Measurements from ENCODE around the gene ELAVL4.

ELAVL4 gene

GRCh38 chr1:50208756-50209155 is 100.0 kb downstream of the ELAVL4 start:
- H3K4ac ChIP-seq (ENCODE audit: low read depth in 1 of 2, low read length in 2 of 2), result no peak overlapping the region
- no peak overlapping the region for H3K9ac ChIP-seq (ENCODE audit: low read length)
- no CpG with 5 or more reads among the region's 1 CpG for WGBS
- H2BK12ac ChIP-seq (ENCODE audit: low read length in 2 of 2), result no peak overlapping the region
- no peak overlapping the region for H3K14ac ChIP-seq (ENCODE audit: low read length in 2 of 2)
- H3K23ac ChIP-seq (ENCODE audit: low read length in 2 of 2), result no peak overlapping the region
- no peak overlapping the region for H2AK5ac ChIP-seq (ENCODE audit: low read length, severe bottlenecking)
- H2BK120ac ChIP-seq (ENCODE audit: low read depth, low read length), result no peak overlapping the region
- no peaks in the 10 kb centered on the region for H3K4me1 ChIP-seq (ENCODE audit: control insufficient read depth, insufficient read depth, low read depth, low read length)
- no peaks in the 10 kb centered on the region for H3K9me3 ChIP-seq (ENCODE audit: control insufficient read depth, low read length)
- H3K4me2 ChIP-seq (ENCODE audit: low read length, poor library complexity, severe bottlenecking), result no peak overlapping the region
- H3K27ac ChIP-seq (ENCODE audit: low read length, poor library complexity, severe bottlenecking), result no peak overlapping the region
- no peak overlapping the region for H4K8ac ChIP-seq (ENCODE audit: low read length)
- no peak overlapping the region for H3K18ac ChIP-seq (ENCODE audit: low read depth in 1 of 2, low read length in 2 of 2)
- no peak overlapping the region for H2BK5ac ChIP-seq (ENCODE audit: low read depth, low read length, poor library complexity, severe bottlenecking)
- H2BK15ac ChIP-seq (ENCODE audit: low read depth, poor library complexity, severe bottlenecking), result no peak overlapping the region
- peaks cover 0 to 2% of the 10 kb centered on the region in 2 experiments for H3K27me3 ChIP-seq (ENCODE audit: control insufficient read depth in 1 of 2, insufficient read depth in 1 of 2, low read length in 2 of 2)
- H3K36me3 ChIP-seq (ENCODE audit: control insufficient read depth in 1 of 2, insufficient read depth in 2 of 2, low read depth in 1 of 2, low read length in 2 of 2), result no peaks in the 10 kb centered on the region
- no peak overlapping the region for H4K91ac ChIP-seq (ENCODE audit: low read length)
- H3K4me3 ChIP-seq (ENCODE audit: insufficient read depth in 1 of 2, low read depth in 1 of 2, low read length in 2 of 2), result no peak overlapping the region
- no peaks in the 10 kb centered on the region for H3K79me1 ChIP-seq (replicated peaks; ENCODE audit: low read length, poor library complexity, severe bottlenecking)
- no peak overlapping the region for H2AFZ ChIP-seq (ENCODE audit: low read depth, low read length)
- no peak for DNase-seq

DNA sequence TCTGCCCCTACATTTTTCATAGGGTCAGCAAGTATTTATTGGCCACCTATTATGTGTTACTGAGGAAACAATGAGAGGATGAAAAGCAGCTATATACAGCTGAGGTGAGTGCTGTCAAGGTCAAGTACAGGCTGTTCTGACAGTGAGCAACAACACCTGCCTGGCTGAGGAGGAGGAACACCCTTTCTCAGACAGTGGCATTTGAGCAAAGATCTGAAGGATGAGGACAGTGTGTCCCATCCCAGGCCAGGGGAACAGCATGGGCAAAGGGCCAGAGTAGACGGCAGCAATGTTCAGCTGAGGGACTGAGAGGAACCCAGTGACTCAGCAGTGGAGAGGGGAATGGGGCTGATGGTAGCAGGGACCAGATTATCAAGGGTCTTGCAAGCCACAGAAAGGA is 101.0 kb downstream of the ELAVL4 start:
- H2BK15ac ChIP-seq (ENCODE audit: low read depth, poor library complexity, severe bottlenecking), result no peak overlapping the region
- H4K91ac ChIP-seq (ENCODE audit: low read length), result no peak overlapping the region
- H3K9me3 ChIP-seq (ENCODE audit: control insufficient read depth, low read length), result no peaks in the 10 kb centered on the region
- H3K9ac ChIP-seq (ENCODE audit: low read length), result no peak overlapping the region
- no peak overlapping the region for H3K4ac ChIP-seq (ENCODE audit: low read depth in 1 of 2, low read length in 2 of 2)
- H2BK120ac ChIP-seq (ENCODE audit: low read depth, low read length), result no peak overlapping the region
- H3K79me1 ChIP-seq (replicated peaks; ENCODE audit: low read length, poor library complexity, severe bottlenecking), result no peaks in the 10 kb centered on the region
- H3K14ac ChIP-seq (ENCODE audit: low read length in 2 of 2), result no peak overlapping the region
- no peak overlapping the region for H2BK12ac ChIP-seq (ENCODE audit: low read length in 2 of 2)
- no peak overlapping the region for H3K4me2 ChIP-seq (ENCODE audit: low read length, poor library complexity, severe bottlenecking)
- H3K36me3 ChIP-seq (ENCODE audit: control insufficient read depth in 1 of 2, insufficient read depth in 2 of 2, low read depth in 1 of 2, low read length in 2 of 2), result no peaks in the 10 kb centered on the region
- no peak overlapping the region for H3K27ac ChIP-seq (ENCODE audit: low read length, poor library complexity, severe bottlenecking)
- H3K18ac ChIP-seq (ENCODE audit: low read depth in 1 of 2, low read length in 2 of 2), result no peak overlapping the region
- H2AK5ac ChIP-seq (ENCODE audit: low read length, severe bottlenecking), result no peak overlapping the region
- H3K27me3 ChIP-seq (ENCODE audit: control insufficient read depth in 1 of 2, insufficient read depth in 1 of 2, low read length in 2 of 2), result peaks cover 0 to 3% of the 10 kb centered on the region in 2 experiments
- no peak overlapping the region for H2BK5ac ChIP-seq (ENCODE audit: low read depth, low read length, poor library complexity, severe bottlenecking)
- whole genome bisulfite sequencing, result 71% methylated on average over 1 of the region's 1 CpG
- H3K4me1 ChIP-seq (ENCODE audit: control insufficient read depth, insufficient read depth, low read depth, low read length), result no peaks in the 10 kb centered on the region
- H3K4me3 ChIP-seq (ENCODE audit: insufficient read depth in 1 of 2, low read depth in 1 of 2, low read length in 2 of 2), result no peak overlapping the region
- DNase-seq, result no peak
- no peak overlapping the region for H3K23ac ChIP-seq (ENCODE audit: low read length in 2 of 2)
- H2AFZ ChIP-seq (ENCODE audit: low read depth, low read length), result no peak overlapping the region
- no peak overlapping the region for H4K8ac ChIP-seq (ENCODE audit: low read length)

DNA sequence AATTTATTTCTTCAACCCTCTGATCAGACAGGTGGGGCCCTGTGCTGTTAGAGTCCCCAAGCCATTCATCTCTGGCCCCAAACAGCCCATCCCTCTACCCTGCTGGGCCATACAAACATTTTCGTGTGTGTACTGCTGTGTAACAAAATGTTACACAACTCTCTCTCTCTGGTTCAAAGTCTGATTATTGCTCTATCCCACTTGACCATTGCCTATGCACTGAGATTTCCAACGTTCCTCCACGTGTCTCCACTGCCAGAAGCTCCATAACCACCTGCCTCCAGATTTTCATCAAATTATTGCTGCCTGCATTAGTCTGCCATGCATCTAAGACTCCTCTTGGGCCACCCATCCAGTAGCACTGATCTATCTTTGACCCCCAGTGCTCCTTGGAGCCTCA is 104.8 kb downstream of the ELAVL4 start:
- no peak overlapping the region for H2BK12ac ChIP-seq (ENCODE audit: low read length in 2 of 2)
- H3K9me3 ChIP-seq (ENCODE audit: control insufficient read depth, low read length), result no peaks in the 10 kb centered on the region
- no peak for DNase-seq
- H3K4ac ChIP-seq (ENCODE audit: low read depth in 1 of 2, low read length in 2 of 2), result no peak overlapping the region
- H2AFZ ChIP-seq (ENCODE audit: low read depth, low read length), result no peak overlapping the region
- no peak overlapping the region for H3K4me2 ChIP-seq (ENCODE audit: low read length, poor library complexity, severe bottlenecking)
- H3K18ac ChIP-seq (ENCODE audit: low read depth in 1 of 2, low read length in 2 of 2), result no peak overlapping the region
- no peak overlapping the region for H2BK15ac ChIP-seq (ENCODE audit: low read depth, poor library complexity, severe bottlenecking)
- H3K23ac ChIP-seq (ENCODE audit: low read length in 2 of 2), result no peak overlapping the region
- 33% methylated on average over 3 of the region's 3 CpGs for WGBS
- H4K8ac ChIP-seq (ENCODE audit: low read length), result no peak overlapping the region
- H3K36me3 ChIP-seq (ENCODE audit: control insufficient read depth in 1 of 2, insufficient read depth in 2 of 2, low read depth in 1 of 2, low read length in 2 of 2), result no peaks in the 10 kb centered on the region
- no peaks in the 10 kb centered on the region for H3K4me1 ChIP-seq (ENCODE audit: control insufficient read depth, insufficient read depth, low read depth, low read length)
- H3K14ac ChIP-seq (ENCODE audit: low read length in 2 of 2), result no peak overlapping the region
- no peak overlapping the region for H3K4me3 ChIP-seq (ENCODE audit: insufficient read depth in 1 of 2, low read depth in 1 of 2, low read length in 2 of 2)
- H2BK120ac ChIP-seq (ENCODE audit: low read depth, low read length), result no peak overlapping the region
- H3K79me1 ChIP-seq (replicated peaks; ENCODE audit: low read length, poor library complexity, severe bottlenecking), result no peaks in the 10 kb centered on the region
- no peak overlapping the region for H2BK5ac ChIP-seq (ENCODE audit: low read depth, low read length, poor library complexity, severe bottlenecking)
- H2AK5ac ChIP-seq (ENCODE audit: low read length, severe bottlenecking), result no peak overlapping the region
- H3K27ac ChIP-seq (ENCODE audit: low read length, poor library complexity, severe bottlenecking), result no peak overlapping the region
- peaks cover 0 to 3% of the 10 kb centered on the region in 2 experiments for H3K27me3 ChIP-seq (ENCODE audit: control insufficient read depth in 1 of 2, insufficient read depth in 1 of 2, low read length in 2 of 2)
- no peak overlapping the region for H4K91ac ChIP-seq (ENCODE audit: low read length)
- no peak overlapping the region for H3K9ac ChIP-seq (ENCODE audit: low read length)

GRCh38 chr1:50214717-50215116 is 106.0 kb downstream of the ELAVL4 start:
- Histone ChIP-seq H4K91ac (ENCODE audit: low read length) (no peak overlapping the region), H2BK5ac (ENCODE audit: low read depth, low read length, poor library complexity, severe bottlenecking) (no peak overlapping the region), H3K9me3 (ENCODE audit: control insufficient read depth, low read length) (no peaks in the 10 kb centered on the region), H3K4me2 (ENCODE audit: low read length, poor library complexity, severe bottlenecking) (no peak overlapping the region), H3K27me3 (ENCODE audit: control insufficient read depth in 1 of 2, insufficient read depth in 1 of 2, low read length in 2 of 2) (peaks cover 0 to 3% of the 10 kb centered on the region in 2 experiments), H2BK15ac (ENCODE audit: low read depth, poor library complexity, severe bottlenecking) (no peak overlapping the region), H3K9ac (ENCODE audit: low read length) (no peak overlapping the region), H3K18ac (ENCODE audit: low read depth in 1 of 2, low read length in 2 of 2) (no peak overlapping the region), H3K36me3 (ENCODE audit: control insufficient read depth in 1 of 2, insufficient read depth in 2 of 2, low read depth in 1 of 2, low read length in 2 of 2) (no peaks in the 10 kb centered on the region), H2BK12ac (ENCODE audit: low read length in 2 of 2) (no peak overlapping the region), H3K4me3 (ENCODE audit: insufficient read depth in 1 of 2, low read depth in 1 of 2, low read length in 2 of 2) (no peak overlapping the region), H2AFZ (ENCODE audit: low read depth, low read length) (no peak overlapping the region), H3K4ac (ENCODE audit: low read depth in 1 of 2, low read length in 2 of 2) (no peak overlapping the region), H3K4me1 (ENCODE audit: control insufficient read depth, insufficient read depth, low read depth, low read length) (no peaks in the 10 kb centered on the region), H3K23ac (ENCODE audit: low read length in 2 of 2) (no peak overlapping the region), H3K79me1 (replicated peaks; ENCODE audit: low read length, poor library complexity, severe bottlenecking) (no peaks in the 10 kb centered on the region), H2AK5ac (ENCODE audit: low read length, severe bottlenecking) (no peak overlapping the region), H2BK120ac (ENCODE audit: low read depth, low read length) (no peak overlapping the region), H3K14ac (ENCODE audit: low read length in 2 of 2) (no peak overlapping the region), H3K27ac (ENCODE audit: low read length, poor library complexity, severe bottlenecking) (no peak overlapping the region), H4K8ac (ENCODE audit: low read length) (no peak overlapping the region)
- no peak for DNase-seq
- WGBS, result 84% methylated on average over 8 of the region's 8 CpGs

Measured in mesenchymal stem cell (in vitro differentiated cells and primary cell).